GM23338 (cell line): ENCODE measurements around the gene IGFBP6. TPM values are rescaled to one million over a fixed set of nuclear protein-coding genes. Genes with fewer than 3 reads are reported as not detected.

Experiments
- CREB1 ChIP-seq: fragments of 250-450 bp; sonication (Bioruptor Pico); IDR thresholded peaks from 2 replicates; pipeline ENCODE4 v1.5.0; 2020; ENCODE audit warnings: low read depth, mild to moderate bottlenecking, moderate library complexity
- EZH2 ChIP-seq: fragments of 200-600 bp; sonication (generic); IDR thresholded peaks from one replicate; pipeline ENCODE4 v1.8.0; 2017; ENCODE audit warnings: antibody characterized with exemption, mild to moderate bottlenecking, low read depth; ENCODE audit not compliant: unreplicated experiment
- EZH2phosphoT487 ChIP-seq: fragments of 200-600 bp; sonication (generic); IDR thresholded peaks from one replicate; pipeline ENCODE4 v1.8.1; 2018; ENCODE audit warnings: antibody characterized with exemption; ENCODE audit not compliant: unreplicated experiment
- STAT1 ChIP-seq: IDR thresholded peaks from one replicate; pipeline ENCODE4 v1.6.1; 2016; ENCODE audit warnings: antibody characterized with exemption; ENCODE audit not compliant: unreplicated experiment
- ZNF114 ChIP-seq: fragments of 250-450 bp; sonication (Bioruptor Pico); IDR thresholded peaks from 2 replicates; pipeline ENCODE4 v1.5.0; 2020; ENCODE audit warnings: mild to moderate bottlenecking, moderate library complexity
- polyA plus RNA-seq: library from polyadenylated mRNA; unstranded; fragments of >200 nt; fragmentation: Nextera tagmentation; extraction: Ambion mirVana; gene quantifications from 2 replicates; pipeline ENCODE4 v1.2.1, GENCODE V29; 2016
- total RNA-seq: library from RNA; depleted of rRNA; stranded (reverse); fragments of >200 nt; shearing (Covaris generic); gene quantifications from 2 replicates; pipeline ENCODE4 v1.2.3, GENCODE V29; 2014
- TF ChIP-seq, protein P1 (sequence below): fragments of 250-450 bp; sonication (Bioruptor Pico); IDR thresholded peaks from 2 replicates; pipeline ENCODE4 v1.5.0; 2020; ENCODE audit warnings: mild to moderate bottlenecking, moderate library complexity
- TF ChIP-seq, protein P2 (sequence below): IDR thresholded peaks from one replicate; pipeline ENCODE4 v1.6.1; 2018; ENCODE audit warnings: antibody characterized with exemption; ENCODE audit not compliant: unreplicated experiment

The IGFBP6 gene
- total and polyA plus RNA-seq, 2 experiments from 2014 or later = 14.7 to 16.6 TPM

DNA sequence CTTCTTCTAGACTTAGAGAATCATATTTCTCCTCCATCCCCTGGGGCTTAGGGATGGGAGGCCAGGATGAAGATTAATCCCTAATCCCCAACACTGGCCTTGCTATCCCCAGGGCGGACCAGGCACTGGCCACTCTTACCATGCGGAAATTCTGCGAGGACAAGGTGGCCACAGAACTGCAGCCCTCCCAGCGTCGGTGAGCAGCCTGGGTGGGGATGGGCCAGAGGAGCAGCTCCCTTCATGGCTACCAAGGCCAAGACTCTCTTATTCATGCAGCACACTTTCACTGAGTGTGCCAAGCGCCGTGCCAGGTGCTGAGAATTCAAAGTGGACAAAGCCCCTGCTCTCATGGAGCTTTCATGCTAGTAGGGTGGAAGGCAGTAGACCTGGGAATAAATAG, 40.6 kb upstream of the IGFBP6 start (continued):
- TF ChIP-seq, protein P1, sequence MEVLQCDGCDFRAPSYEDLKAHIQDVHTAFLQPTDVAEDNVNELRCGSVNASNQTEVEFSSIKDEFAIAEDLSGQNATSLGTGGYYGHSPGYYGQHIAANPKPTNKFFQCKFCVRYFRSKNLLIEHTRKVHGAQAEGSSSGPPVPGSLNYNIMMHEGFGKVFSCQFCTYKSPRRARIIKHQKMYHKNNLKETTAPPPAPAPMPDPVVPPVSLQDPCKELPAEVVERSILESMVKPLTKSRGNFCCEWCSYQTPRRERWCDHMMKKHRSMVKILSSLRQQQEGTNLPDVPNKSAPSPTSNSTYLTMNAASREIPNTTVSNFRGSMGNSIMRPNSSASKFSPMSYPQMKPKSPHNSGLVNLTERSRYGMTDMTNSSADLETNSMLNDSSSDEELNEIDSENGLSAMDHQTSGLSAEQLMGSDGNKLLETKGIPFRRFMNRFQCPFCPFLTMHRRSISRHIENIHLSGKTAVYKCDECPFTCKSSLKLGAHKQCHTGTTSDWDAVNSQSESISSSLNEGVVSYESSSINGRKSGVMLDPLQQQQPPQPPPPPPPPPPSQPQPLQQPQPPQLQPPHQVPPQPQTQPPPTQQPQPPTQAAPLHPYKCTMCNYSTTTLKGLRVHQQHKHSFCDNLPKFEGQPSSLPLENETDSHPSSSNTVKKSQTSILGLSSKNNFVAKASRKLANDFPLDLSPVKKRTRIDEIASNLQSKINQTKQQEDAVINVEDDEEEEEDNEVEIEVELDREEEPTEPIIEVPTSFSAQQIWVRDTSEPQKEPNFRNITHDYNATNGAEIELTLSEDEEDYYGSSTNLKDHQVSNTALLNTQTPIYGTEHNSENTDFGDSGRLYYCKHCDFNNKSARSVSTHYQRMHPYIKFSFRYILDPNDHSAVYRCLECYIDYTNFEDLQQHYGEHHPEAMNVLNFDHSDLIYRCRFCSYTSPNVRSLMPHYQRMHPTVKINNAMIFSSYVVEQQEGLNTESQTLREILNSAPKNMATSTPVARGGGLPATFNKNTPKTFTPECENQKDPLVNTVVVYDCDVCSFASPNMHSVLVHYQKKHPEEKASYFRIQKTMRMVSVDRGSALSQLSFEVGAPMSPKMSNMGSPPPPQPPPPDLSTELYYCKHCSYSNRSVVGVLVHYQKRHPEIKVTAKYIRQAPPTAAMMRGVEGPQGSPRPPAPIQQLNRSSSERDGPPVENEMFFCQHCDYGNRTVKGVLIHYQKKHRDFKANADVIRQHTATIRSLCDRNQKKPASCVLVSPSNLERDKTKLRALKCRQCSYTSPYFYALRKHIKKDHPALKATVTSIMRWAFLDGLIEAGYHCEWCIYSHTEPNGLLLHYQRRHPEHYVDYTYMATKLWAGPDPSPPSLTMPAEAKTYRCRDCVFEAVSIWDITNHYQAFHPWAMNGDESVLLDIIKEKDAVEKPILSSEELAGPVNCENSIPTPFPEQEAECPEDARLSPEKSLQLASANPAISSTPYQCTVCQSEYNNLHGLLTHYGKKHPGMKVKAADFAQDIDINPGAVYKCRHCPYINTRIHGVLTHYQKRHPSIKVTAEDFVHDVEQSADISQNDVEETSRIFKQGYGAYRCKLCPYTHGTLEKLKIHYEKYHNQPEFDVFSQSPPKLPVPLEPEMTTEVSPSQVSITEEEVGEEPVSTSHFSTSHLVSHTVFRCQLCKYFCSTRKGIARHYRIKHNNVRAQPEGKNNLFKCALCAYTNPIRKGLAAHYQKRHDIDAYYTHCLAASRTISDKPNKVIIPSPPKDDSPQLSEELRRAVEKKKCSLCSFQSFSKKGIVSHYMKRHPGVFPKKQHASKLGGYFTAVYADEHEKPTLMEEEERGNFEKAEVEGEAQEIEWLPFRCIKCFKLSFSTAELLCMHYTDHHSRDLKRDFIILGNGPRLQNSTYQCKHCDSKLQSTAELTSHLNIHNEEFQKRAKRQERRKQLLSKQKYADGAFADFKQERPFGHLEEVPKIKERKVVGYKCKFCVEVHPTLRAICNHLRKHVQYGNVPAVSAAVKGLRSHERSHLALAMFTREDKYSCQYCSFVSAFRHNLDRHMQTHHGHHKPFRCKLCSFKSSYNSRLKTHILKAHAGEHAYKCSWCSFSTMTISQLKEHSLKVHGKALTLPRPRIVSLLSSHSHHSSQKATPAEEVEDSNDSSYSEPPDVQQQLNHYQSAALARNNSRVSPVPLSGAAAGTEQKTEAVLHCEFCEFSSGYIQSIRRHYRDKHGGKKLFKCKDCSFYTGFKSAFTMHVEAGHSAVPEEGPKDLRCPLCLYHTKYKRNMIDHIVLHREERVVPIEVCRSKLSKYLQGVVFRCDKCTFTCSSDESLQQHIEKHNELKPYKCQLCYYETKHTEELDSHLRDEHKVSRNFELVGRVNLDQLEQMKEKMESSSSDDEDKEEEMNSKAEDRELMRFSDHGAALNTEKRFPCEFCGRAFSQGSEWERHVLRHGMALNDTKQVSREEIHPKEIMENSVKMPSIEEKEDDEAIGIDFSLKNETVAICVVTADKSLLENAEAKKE = no peak
- no peak for TF ChIP-seq STAT1
- TF ChIP-seq, protein P2, sequence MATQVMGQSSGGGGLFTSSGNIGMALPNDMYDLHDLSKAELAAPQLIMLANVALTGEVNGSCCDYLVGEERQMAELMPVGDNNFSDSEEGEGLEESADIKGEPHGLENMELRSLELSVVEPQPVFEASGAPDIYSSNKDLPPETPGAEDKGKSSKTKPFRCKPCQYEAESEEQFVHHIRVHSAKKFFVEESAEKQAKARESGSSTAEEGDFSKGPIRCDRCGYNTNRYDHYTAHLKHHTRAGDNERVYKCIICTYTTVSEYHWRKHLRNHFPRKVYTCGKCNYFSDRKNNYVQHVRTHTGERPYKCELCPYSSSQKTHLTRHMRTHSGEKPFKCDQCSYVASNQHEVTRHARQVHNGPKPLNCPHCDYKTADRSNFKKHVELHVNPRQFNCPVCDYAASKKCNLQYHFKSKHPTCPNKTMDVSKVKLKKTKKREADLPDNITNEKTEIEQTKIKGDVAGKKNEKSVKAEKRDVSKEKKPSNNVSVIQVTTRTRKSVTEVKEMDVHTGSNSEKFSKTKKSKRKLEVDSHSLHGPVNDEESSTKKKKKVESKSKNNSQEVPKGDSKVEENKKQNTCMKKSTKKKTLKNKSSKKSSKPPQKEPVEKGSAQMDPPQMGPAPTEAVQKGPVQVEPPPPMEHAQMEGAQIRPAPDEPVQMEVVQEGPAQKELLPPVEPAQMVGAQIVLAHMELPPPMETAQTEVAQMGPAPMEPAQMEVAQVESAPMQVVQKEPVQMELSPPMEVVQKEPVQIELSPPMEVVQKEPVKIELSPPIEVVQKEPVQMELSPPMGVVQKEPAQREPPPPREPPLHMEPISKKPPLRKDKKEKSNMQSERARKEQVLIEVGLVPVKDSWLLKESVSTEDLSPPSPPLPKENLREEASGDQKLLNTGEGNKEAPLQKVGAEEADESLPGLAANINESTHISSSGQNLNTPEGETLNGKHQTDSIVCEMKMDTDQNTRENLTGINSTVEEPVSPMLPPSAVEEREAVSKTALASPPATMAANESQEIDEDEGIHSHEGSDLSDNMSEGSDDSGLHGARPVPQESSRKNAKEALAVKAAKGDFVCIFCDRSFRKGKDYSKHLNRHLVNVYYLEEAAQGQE = no peak
- TF ChIP-seq EZH2 = no peak
- TF ChIP-seq CREB1 (CRISPR knock-in tag) = no peak
- no peak for TF ChIP-seq ZNF114 (CRISPR knock-in tag)
- no peak for TF ChIP-seq EZH2phosphoT487
